Right cardiac atrium (tissue), 5 donors: Measurements from ENCODE around the gene DAB1. TPM values are rescaled to one million over a fixed set of nuclear protein-coding genes. Genes with fewer than 3 reads are reported as not detected.
"Not testable (repeated sequence)": the region's sequence is repeated elsewhere in the genome, so short reads cannot be mapped to it uniquely, and the experiment has no call there.

Source experiments
- ATAC-seq, 2 donors: fragments of 200-7000 bp; cut with Tn5 transposase; one replicate each; pipeline versions ENCODE4 v1.8.0 to v1.9.1; 2020; ENCODE audit warnings: moderate library complexity in 2 of 2, mild to moderate bottlenecking in 1 of 2
- DNase-seq, 3 donors: peaks; one replicate each; pipeline ENCODE4 v3.0.0-alpha.2; 2020
- H3K27ac ChIP-seq: one replicate; pipeline ENCODE4 v1.5.1; 2013; ENCODE audit warnings: mild to moderate bottlenecking, low read length, control low read depth, moderate library complexity
- H3K27me3 ChIP-seq: one replicate; pipeline ENCODE4 v1.6.1; 2013; ENCODE audit not compliant: control insufficient read depth, insufficient read depth
- H3K4me1 ChIP-seq: one replicate; pipeline ENCODE4 v1.6.1; 2013; ENCODE audit warnings: low read length; ENCODE audit not compliant: control insufficient read depth, insufficient read depth
- H3K4me3 ChIP-seq: one replicate; pipeline ENCODE4 v1.5.1; 2013; ENCODE audit warnings: low read length, control low read depth
- H3K9me3 ChIP-seq: one replicate; pipeline ENCODE4 v1.6.1; 2013; ENCODE audit warnings: low read length; ENCODE audit not compliant: control insufficient read depth
- WGBS: extraction: QIAGEN DNeasy Blood & Tissue Kit; methylation state at CpG from one replicate; pipeline ENCODE4 v1.1.7; 2013; 5-methylcytosine and 5-hydroxymethylcytosine counted together
- intact Hi-C, 4 donors: fragments of 100-400 bp; cut with DNase I; formaldehyde crosslinking; loops; one replicate each; pipeline versions ENCODE4 v1.11.0 to v1.14.0; 2022 to 2023
- polyA plus RNA-seq: library from polyadenylated mRNA; stranded (reverse); fragments of 200-250 nt; gene quantifications from one replicate; pipeline ENCODE4 v1.2.3, GENCODE V29; 2013
- total RNA-seq, 4 donors: library from RNA; stranded (reverse); fragmentation: NEBNext Ultra II Directional; extraction: Animal tissue kit (Norgen Biotek cat#: 25700); gene quantifications; one replicate each; pipeline ENCODE4 v1.2.1, GENCODE V29; 2021
- donor health status: healthy with polysubstance abuse.
- donor health status: DM: no; HTN: yes; CAD: no.
- donor health status: DM: no; HTN: no; CAD: no.
- donor health status: DM: no; HTN: yes; CAD: no; lungs with severe emphysema.
- donor health status: DM: yes; HTN: yes; CAD: no.

Gene DAB1
- total and polyA plus RNA-seq, 5 donors = 2.5 to 10.8 (median 8.7) TPM

- no peak for DNase-seq
- H3K4me3 ChIP-seq = no peak overlapping the region
- intact Hi-C loops = no loop called here
Measured at GRCh38 chr1:57249511-57249910, 174.3 kb downstream of the DAB1 start.

DNA sequence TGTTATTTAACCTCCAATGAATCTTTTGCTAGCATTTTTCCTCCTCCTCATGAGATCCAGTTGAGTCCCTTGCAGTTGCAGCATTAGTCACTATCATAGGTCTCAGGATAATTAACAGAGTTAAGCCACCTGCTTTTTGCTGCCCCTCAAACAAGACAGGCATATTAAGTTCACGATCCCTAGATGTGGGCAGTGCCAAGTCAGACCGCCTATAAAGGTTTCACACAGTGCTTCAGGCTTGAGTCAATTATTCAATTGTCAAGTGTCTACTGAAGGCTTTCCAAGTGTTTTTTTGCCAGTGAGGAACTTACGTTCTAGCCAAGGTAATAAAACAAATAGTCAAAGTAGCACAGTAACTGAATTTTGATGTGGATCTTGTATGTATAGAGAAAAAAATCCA lies 175.0 kb downstream of the DAB1 start:
- Histone ChIP-seq H3K27me3 (no peaks in the 10 kb centered on the region), H3K4me1 (no peaks in the 10 kb centered on the region), H3K9me3 (no peaks in the 10 kb centered on the region), H3K4me3 (no peak overlapping the region), H3K27ac (no peak overlapping the region)
- ATAC-seq = no peak
- no peak for DNase-seq
- intact Hi-C loops = no loop called here
- 73% methylated on average over 3 of the region's 3 CpGs for WGBS

More at GRCh38 chr1:57249511-57249910, 174.3 kb downstream of the DAB1 start:
- no peaks in the 10 kb centered on the region for H3K27me3 ChIP-seq
- WGBS = 40% methylated on average over 2 of the region's 2 CpGs
- no peaks in the 10 kb centered on the region for H3K4me1 ChIP-seq
- no peak for ATAC-seq
- no peaks in the 10 kb centered on the region for H3K9me3 ChIP-seq
- H3K27ac ChIP-seq = no peak overlapping the region

- Histone ChIP-seq H3K4me1 (no peaks in the 10 kb centered on the region), H3K27me3 (no peaks in the 10 kb centered on the region), H3K27ac (no peak overlapping the region), H3K9me3 (no peaks in the 10 kb centered on the region), H3K4me3 (no peak overlapping the region)
- intact Hi-C loops = no loop called here
- 42% methylated on average over 3 of the region's 3 CpGs for WGBS
- ATAC-seq (no peak), DNase-seq (no peak)
Measured at GRCh38 chr1:57238233-57238781, 185.6 kb downstream of the DAB1 start.

- intact Hi-C loops = no loop called here
- H3K9me3 ChIP-seq = no peaks in the 10 kb centered on the region
- H3K4me1 ChIP-seq = no peaks in the 10 kb centered on the region
- ATAC-seq (no peak), DNase-seq (no peak)
- no peak overlapping the region for H3K4me3 ChIP-seq
- H3K27ac ChIP-seq = no peak overlapping the region
- no peaks in the 10 kb centered on the region for H3K27me3 ChIP-seq
- 79% methylated on average over 10 of the region's 10 CpGs for WGBS
Measured at GRCh38 chr1:57235730-57236510, 187.9 kb downstream of the DAB1 start.

DNA sequence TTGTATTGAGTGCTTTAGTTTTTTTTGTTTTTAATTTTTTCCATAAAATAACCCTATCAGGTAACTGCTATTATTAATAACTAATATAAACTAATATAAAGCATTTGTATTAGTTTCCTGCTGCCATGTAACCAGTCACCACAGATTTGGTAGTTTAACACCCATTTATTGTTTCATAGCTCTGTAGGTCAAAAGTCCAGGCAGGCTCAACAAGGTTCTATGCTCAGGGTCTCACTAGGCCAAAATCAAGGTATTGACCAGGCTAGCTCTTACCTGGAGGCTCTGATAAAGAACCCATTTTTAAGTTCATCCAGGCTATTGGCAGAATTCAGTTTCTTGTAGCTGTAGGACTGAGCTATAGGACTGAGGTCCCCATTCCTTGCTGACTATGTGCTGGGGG lies 189.4 kb downstream of the DAB1 start:
- Histone ChIP-seq H3K27me3 (no peaks in the 10 kb centered on the region), H3K9me3 (no peaks in the 10 kb centered on the region), H3K4me3 (no peak overlapping the region), H3K27ac (no peak overlapping the region), H3K4me1 (no peaks in the 10 kb centered on the region)
- intact Hi-C loops = no loop called here
- ATAC-seq = no peak
- DNase-seq = no peak

- H3K4me1 ChIP-seq = no peaks in the 10 kb centered on the region
- H3K27ac ChIP-seq = no peak overlapping the region
- H3K27me3 ChIP-seq = no peaks in the 10 kb centered on the region
- 88% methylated on average over 3 of the region's 3 CpGs for WGBS
- DNase-seq (no peak), ATAC-seq (no peak)
- no peaks in the 10 kb centered on the region for H3K9me3 ChIP-seq
- H3K4me3 ChIP-seq = no peak overlapping the region
- intact Hi-C loops = no loop called here
Measured at GRCh38 chr1:57232500-57232899, 191.4 kb downstream of the DAB1 start.

- intact Hi-C loops = no loop called here
- Histone ChIP-seq H3K27me3 (no peaks in the 10 kb centered on the region), H3K4me3 (no peak overlapping the region), H3K4me1 (no peaks in the 10 kb centered on the region), H3K27ac (no peak overlapping the region), H3K9me3 (no peaks in the 10 kb centered on the region)
- ATAC-seq (no peak), DNase-seq (no peak)
- WGBS = 62% methylated on average over 2 of the region's 2 CpGs
Measured at GRCh38 chr1:57229998-57230397, 193.9 kb downstream of the DAB1 start.

DNA sequence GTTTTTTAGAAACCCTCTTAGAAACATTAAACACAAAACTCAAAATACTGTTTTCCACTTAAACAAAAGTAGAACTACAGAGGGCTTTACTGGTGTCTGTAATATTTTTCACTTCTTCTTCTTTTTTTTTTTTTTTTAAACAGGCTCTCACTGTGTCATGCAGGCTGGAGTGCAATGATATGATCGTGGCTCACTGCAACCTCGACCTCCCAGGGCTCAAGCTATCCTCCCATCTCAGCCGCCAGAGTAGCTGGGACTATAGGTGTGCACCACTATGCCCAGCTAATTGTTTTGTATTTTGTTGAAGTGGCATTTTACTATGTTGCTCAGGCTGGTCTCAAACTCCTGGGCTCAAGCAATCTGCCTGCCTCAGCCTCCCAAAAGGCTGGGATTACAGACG lies 194.8 kb downstream of the DAB1 start:
- ATAC-seq (no peak), DNase-seq (no peak)
- 56% methylated on average over 4 of the region's 4 CpGs for WGBS
- Histone ChIP-seq H3K9me3 (no peaks in the 10 kb centered on the region), H3K27ac (no peak overlapping the region), H3K27me3 (no peaks in the 10 kb centered on the region), H3K4me3 (no peak overlapping the region), H3K4me1 (no peaks in the 10 kb centered on the region)
- intact Hi-C loops = no loop called here

DNA sequence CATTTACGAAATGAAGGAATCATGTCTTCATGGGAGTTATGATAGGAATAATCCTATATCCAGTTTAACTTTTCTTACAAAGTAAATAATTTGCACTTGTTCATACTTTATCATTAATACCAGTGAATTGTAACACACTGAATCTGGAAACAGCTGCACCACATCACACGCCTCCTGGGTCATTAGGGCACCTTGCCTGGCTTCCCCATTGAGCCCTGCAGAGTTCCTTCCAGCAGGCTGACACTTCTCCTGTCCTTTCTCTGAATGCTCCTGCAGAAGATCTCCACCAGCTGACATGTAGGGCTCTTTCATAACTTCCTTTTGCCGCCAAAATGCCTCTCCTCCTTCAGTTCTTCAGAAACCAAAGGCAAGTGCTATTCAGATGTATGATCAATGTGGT lies 201.1 kb downstream of the DAB1 start:
- ATAC-seq = no peak

GRCh38 chr1:57222307-57222706 lies 201.6 kb downstream of the DAB1 start:
- H3K27me3 ChIP-seq = no peaks in the 10 kb centered on the region
- DNase-seq = no peak
- no peak for ATAC-seq
- H3K27ac ChIP-seq = no peak overlapping the region
- H3K4me3 ChIP-seq = no peak overlapping the region
- no peaks in the 10 kb centered on the region for H3K4me1 ChIP-seq
- H3K9me3 ChIP-seq = no peaks in the 10 kb centered on the region
- intact Hi-C loops = no loop called here

More for the DNA sequence above, 201.1 kb downstream of the DAB1 start:
- H3K27ac ChIP-seq = no peak overlapping the region
- no peak for DNase-seq
- 65% methylated on average over 3 of the region's 3 CpGs for WGBS
- no peaks in the 10 kb centered on the region for H3K27me3 ChIP-seq
- no peaks in the 10 kb centered on the region for H3K9me3 ChIP-seq
- intact Hi-C loops = no loop called here
- no peaks in the 10 kb centered on the region for H3K4me1 ChIP-seq
- no peak overlapping the region for H3K4me3 ChIP-seq

DNA sequence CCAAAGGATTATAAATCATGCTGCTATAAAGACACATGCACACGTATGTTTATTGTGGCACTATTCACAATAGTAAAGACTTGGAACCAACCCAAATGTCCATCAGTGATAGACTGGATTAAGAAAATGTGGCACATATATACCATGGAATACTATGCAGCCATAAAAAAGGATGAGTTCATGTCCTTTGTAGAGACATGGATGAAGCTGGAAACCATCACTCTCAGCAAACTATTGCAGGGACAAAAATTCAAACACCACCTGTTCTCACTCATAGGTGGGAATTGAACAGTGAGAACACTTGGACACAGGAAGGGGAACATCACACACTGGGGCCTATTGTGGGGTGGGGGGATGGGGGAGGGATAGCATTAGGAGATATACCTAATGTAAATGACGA lies 203.0 kb downstream of the DAB1 start:
- DNase-seq, H3K27ac ChIP-seq, H3K27me3 ChIP-seq, H3K4me1 ChIP-seq, intact Hi-C loops, H3K9me3 ChIP-seq, H3K4me3 ChIP-seq, ATAC-seq: not testable (repeated sequence)
- 88% methylated on average over 1 of the region's 2 CpGs for WGBS
